ENCODE measurements around the gene ERBB4. TPM values are rescaled to one million over a fixed set of nuclear protein-coding genes. Genes with fewer than 3 reads are reported as not detected.

ERBB4 gene
- total RNA-seq, 1 experiment from 2014 or later = 0.04 TPM

GRCh38 chr2:212385241-212385640 is 153.4 kb downstream of the ERBB4 start:
- H3K9ac ChIP-seq (ENCODE audit: extremely low read depth, insufficient read length, low read length) = no peak overlapping the region
- H3T11ph ChIP-seq (ENCODE audit: low read length) = no peak overlapping the region
- no peak overlapping the region for H2AFZ ChIP-seq (ENCODE audit: low read length)
- H4K91ac ChIP-seq (ENCODE audit: insufficient read length, low read depth, low read length) = no peak overlapping the region
- no peaks in the 10 kb centered on the region for H3K23me2 ChIP-seq (ENCODE audit: insufficient read length, low read depth, low read length, poor library complexity, severe bottlenecking)
- H3K18ac ChIP-seq (ENCODE audit: insufficient read length, low read depth, low read length) = no peak overlapping the region
- no peak overlapping the region for H3K27ac ChIP-seq (ENCODE audit: insufficient read length, low read depth, low read length)
- H3K4me1 Mint-ChIP-seq = peaks cover 8 to 9% of the 10 kb centered on the region in 2 experiments
- no CpG with 5 or more reads among the region's 2 CpGs for WGBS (ENCODE audit: extremely low coverage, insufficient read length, low lambda C conversion rate)
- H3K4ac ChIP-seq (ENCODE audit: low read depth, low read length) = no peak overlapping the region
- no peak overlapping the region for H3K56ac ChIP-seq (ENCODE audit: insufficient read length, low read depth, low read length)
- no peak for DNase-seq
- no peaks in the 10 kb centered on the region for H3K36me3 Mint-ChIP-seq (ENCODE audit: insufficient read depth in 1 of 3, low read depth in 3 of 3)
- H2BK120ac ChIP-seq (ENCODE audit: low read depth, low read length, poor library complexity, severe bottlenecking) = no peak overlapping the region
- no peak overlapping the region for H3K23ac ChIP-seq (ENCODE audit: insufficient read length, low read depth, low read length)
- no peaks in the 10 kb centered on the region for H3K79me2 ChIP-seq (ENCODE audit: insufficient read depth, low read length)
- no peaks in the 10 kb centered on the region for H3K27me3 Mint-ChIP-seq (ENCODE audit: low read depth)
- TF ChIP-seq, protein P1, sequence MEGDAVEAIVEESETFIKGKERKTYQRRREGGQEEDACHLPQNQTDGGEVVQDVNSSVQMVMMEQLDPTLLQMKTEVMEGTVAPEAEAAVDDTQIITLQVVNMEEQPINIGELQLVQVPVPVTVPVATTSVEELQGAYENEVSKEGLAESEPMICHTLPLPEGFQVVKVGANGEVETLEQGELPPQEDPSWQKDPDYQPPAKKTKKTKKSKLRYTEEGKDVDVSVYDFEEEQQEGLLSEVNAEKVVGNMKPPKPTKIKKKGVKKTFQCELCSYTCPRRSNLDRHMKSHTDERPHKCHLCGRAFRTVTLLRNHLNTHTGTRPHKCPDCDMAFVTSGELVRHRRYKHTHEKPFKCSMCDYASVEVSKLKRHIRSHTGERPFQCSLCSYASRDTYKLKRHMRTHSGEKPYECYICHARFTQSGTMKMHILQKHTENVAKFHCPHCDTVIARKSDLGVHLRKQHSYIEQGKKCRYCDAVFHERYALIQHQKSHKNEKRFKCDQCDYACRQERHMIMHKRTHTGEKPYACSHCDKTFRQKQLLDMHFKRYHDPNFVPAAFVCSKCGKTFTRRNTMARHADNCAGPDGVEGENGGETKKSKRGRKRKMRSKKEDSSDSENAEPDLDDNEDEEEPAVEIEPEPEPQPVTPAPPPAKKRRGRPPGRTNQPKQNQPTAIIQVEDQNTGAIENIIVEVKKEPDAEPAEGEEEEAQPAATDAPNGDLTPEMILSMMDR (conservative IDR thresholded peaks at IDR 0.05) = no peak
- H3K27me3 ChIP-seq (ENCODE audit: insufficient read depth, low read length) = no peaks in the 10 kb centered on the region
- H3K4me1 ChIP-seq (ENCODE audit: insufficient read depth, low read length) = no peaks in the 10 kb centered on the region
- H3K27ac Mint-ChIP-seq = no peak overlapping the region
- H3K9me3 ChIP-seq (ENCODE audit: control insufficient read depth, low read depth, low read length) = no peaks in the 10 kb centered on the region
- H2AK5ac ChIP-seq (ENCODE audit: insufficient read length, low read length) = no peak overlapping the region
- H3K79me1 ChIP-seq (ENCODE audit: insufficient read depth, low read depth, low read length, poor library complexity, severe bottlenecking) = no peaks in the 10 kb centered on the region
- no peak overlapping the region for H4K5ac ChIP-seq (ENCODE audit: insufficient read length, low read depth, low read length)
- H3K14ac ChIP-seq (ENCODE audit: insufficient read depth, low read length) = no peak overlapping the region
- no peak overlapping the region for H3K4me2 ChIP-seq (ENCODE audit: insufficient read depth, insufficient read length, low read length)
- H2BK5ac ChIP-seq (ENCODE audit: insufficient read length, low read length) = no peak overlapping the region
- no peak overlapping the region for H4K8ac ChIP-seq (replicated peaks; ENCODE audit: insufficient read length, low read depth, low read length)
- no peaks in the 10 kb centered on the region for H4K20me1 ChIP-seq (ENCODE audit: control insufficient read depth, insufficient read depth, insufficient read length)
- H2BK12ac ChIP-seq (ENCODE audit: insufficient read length, low read depth, low read length) = no peak overlapping the region
- no peak overlapping the region for H3K4me3 Mint-ChIP-seq
- no peaks in the 10 kb centered on the region for H3K9me3 Mint-ChIP-seq
- no peak overlapping the region for H2BK20ac ChIP-seq (ENCODE audit: low read depth, low read length, poor library complexity, severe bottlenecking)
- no peak overlapping the region for H2BK15ac ChIP-seq (ENCODE audit: low read depth, low read length)

Data from H9 (cell line).